Activated CD8-positive, alpha-beta memory T cell treated with anti-CD3 and anti-CD28 coated beads for 24 hours (primary cell): Measurements from ENCODE around the gene CASP10.
"Not testable (repeated sequence)": the region's sequence is repeated elsewhere in the genome, so short reads cannot be mapped to it uniquely, and the experiment has no call there.

ENCODE experiments used
- DNase-seq: peaks from one replicate; pipeline ENCODE4 v3.0.0-alpha.2; 2020

CASP10 gene

GRCh38 chr2:201156640-201157039 lies 26.3 kb upstream of the CASP10 start:
- DNase-seq: no peak

GRCh38 chr2:201157694-201158093 lies 25.2 kb upstream of the CASP10 start:
- no peak for DNase-seq

DNA sequence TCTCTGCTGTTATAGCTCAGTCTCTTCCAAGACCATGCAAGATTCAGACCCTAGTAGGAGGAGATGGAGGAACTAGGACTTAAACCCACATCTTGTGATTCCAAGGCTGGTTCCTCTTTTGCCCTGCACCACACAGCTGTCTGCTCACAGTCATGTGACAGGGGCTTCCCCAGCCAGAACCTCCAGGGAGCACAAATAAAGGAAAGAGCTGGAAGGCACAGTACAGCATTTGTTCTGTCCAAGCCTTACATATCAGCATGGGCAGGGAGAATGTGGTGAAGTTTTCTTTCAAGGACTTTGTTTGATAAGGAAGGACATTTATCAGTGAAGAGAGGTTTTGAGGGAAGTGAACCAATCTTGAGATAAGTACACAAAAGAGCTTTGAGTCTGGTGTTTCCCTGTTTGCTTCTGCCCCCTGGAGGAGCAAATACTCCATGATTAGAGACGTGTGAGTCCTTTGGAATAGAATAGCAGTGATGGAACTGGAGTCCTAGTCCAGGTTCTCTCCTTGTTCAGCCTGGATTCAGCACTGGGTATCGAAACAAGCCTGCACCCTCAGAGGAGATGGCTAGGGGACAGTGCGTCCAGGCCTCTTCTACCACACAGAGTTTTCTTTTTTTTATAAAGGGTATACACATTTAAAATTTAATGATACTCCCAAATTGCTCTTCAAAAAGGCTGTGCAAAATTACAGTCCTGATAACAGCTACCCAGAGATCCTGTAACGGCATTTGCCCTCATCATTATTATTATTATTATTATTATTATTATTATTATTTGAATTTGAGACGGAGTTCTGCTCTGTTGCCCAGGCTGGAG lies 24.6 kb upstream of the CASP10 start:
- DNase-seq: no peak

GRCh38 chr2:201164166-201164565 lies 18.8 kb upstream of the CASP10 start:
- DNase-seq: no peak

- DNase-seq: no peak
Measured at GRCh38 chr2:201167546-201167945, 15.4 kb upstream of the CASP10 start.

DNA sequence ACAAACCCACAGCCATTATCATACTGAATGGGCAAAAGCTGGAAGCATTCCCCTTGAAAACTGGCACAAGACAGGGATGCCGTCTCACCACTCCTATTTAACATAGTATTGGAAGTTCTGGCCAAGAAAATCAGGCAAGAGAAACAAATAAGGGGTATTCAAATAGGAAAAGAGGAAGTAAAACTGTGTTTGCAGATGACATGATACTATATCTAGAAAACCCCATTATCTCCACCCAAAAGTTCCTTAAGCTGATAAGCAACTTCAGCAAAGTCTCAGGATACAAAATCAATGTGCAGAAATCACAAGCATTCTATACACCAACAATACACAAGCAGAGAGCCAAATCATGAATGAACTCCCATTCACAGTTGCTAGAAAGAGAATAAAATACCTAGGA lies 14.4 kb upstream of the CASP10 start:
- not testable (repeated sequence) for DNase-seq

GRCh38 chr2:201171259-201171814 lies 11.6 kb upstream of the CASP10 start:
- DNase-seq: no peak

GRCh38 chr2:201172279-201172678 lies 10.7 kb upstream of the CASP10 start:
- no peak for DNase-seq

DNA sequence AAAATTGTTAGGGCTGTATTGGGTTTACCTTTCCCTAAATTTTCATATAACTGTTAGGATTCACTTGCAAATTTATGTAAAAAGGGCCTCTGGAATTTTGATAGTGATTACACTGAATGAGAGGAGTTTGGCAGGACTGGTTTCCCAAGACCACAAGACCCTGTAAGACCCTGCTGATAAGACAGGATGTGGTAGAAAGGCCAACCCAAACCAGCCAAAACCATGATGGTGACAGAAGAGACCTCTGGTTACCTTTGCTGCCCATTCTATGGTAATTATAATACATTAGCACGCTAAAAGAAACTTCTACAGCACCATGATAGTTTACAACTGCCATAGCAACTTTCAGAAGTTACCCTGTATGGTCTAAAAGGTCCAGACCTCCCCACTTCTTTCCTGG lies 8.3 kb upstream of the CASP10 start:
- DNase-seq: no peak

DNA sequence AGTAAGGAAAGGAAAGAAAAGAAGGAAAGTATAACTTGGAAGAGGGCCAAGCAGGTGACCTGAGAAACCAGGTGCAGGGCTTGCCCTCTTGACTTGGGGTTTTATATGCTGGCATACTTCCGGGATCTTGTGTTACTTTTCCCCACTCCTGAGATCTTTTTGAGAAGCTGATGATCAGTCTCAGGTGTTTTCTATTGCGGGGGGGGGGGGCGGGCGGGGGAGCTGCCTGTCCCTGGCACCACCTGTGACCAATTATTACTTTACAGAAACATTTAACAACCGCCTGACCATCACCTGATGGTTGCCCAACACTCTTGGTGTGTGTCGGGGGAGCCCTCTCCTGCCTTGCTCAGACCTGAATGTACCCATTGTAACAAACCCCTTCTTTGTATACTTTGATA lies 6.9 kb upstream of the CASP10 start:
- DNase-seq: no peak

DNA sequence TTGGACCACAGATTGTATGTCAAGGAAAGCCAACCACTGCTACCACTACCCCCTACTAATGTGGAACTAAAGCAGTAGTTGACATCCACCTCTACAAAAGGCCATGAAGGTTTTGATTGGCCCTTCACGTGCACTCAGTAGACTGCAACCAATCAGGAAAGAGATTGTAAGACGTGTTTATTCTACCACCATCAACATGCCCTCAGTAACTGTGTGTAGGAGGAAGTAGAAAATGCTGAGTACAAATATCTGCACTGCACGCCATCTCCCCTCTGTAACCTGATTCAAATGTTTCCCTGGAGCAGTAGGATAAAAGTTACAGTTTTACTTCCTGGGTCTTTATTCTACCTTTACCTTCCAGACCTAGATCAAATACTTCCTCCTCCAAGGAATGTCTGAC lies 2.9 kb upstream of the CASP10 start:
- no peak for DNase-seq

GRCh38 chr2:201183365-201183727 lies 405 bp downstream of the CASP10 start:
- no peak for DNase-seq

GRCh38 chr2:201183835-201184234 lies 894 bp downstream of the CASP10 start:
- DNase-seq: not testable (repeated sequence)

- DNase-seq: not testable (repeated sequence)
Measured at GRCh38 chr2:201184248-201184647, 1.3 kb downstream of the CASP10 start.

- no peak for DNase-seq
Measured at GRCh38 chr2:201185863-201186262, 2.9 kb downstream of the CASP10 start.

DNA sequence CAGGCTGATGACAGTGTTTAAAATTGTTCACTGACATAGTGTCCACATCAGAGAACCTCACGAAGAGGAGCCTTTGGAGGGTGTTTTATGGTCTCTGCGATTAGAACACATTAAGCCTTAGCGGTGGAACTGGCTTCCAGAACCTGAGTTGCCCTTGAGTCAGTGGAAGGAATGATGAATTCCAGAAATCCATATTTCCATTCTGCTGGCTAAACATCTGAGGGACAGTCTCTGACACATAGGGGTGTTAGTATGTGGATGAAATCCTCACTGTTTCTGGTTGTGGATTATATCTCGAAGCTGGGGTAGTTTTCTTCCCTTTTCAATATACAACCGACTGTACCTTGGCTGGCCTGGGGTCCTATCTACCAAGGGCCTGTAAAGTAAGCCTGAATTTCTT lies 4.0 kb downstream of the CASP10 start:
- DNase-seq: no peak

DNA sequence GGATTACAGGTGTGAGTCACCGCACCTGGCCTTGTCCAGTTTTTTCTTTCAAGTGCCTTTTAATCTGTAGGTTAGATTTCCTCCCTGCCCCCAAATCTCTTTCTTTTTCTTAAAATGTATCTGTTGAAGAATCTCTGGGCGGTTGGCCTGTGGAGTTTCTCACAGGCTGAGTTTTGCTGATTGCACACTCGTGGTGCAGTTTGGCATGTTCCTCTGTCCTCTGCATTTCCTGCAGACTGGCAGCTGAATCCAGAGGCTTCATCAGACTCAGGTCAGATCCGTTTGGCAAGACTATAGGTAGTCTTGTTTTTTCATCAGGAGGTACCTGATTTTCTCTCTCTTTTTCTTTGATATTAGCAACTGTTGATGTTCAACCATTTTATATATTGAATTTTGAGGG lies 5.5 kb downstream of the CASP10 start:
- no peak for DNase-seq

- DNase-seq: no peak
Measured at GRCh38 chr2:201191132-201191875, 8.4 kb downstream of the CASP10 start.

DNA sequence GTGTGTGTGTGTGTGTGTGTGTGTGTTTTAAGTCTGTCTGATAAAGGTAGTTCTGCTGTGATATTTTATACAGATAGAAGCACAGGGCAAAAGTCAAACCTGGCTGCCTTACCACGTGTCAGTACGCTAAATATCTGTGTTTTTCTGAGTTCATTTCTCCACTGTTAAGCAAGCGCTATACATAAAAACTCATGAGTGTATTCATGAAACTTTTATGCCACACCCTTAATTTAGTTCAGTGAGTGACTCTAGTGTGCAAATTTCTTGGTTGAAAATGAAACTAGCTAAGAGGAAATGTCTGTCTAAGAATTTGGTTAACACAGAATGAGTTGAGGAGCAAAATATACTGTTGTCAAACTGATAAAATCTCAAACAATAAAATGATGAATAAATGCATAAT lies 11.2 kb downstream of the CASP10 start:
- no peak for DNase-seq

DNA sequence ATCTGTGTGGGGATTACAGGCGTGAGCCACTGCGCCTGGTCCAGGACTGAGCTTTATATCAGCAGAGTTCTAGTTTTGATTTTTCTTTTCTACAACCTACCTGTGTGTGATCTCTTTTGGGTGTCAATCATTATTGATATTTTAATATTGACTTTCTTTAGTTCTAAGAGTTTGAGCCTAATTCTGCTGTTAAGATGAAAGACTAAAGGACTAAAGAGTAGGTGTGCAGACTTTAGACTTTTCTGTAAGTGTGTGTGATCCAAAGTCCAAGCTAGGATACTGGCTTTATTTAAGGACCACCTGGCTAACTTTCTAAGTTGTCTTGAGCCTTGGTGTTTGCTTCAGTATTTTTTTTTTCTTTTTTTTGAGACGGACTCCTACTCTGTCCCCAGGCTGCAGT lies 12.4 kb downstream of the CASP10 start:
- DNase-seq: no peak

- DNase-seq: no peak
Measured at GRCh38 chr2:201196003-201196402, 13.1 kb downstream of the CASP10 start.

DNA sequence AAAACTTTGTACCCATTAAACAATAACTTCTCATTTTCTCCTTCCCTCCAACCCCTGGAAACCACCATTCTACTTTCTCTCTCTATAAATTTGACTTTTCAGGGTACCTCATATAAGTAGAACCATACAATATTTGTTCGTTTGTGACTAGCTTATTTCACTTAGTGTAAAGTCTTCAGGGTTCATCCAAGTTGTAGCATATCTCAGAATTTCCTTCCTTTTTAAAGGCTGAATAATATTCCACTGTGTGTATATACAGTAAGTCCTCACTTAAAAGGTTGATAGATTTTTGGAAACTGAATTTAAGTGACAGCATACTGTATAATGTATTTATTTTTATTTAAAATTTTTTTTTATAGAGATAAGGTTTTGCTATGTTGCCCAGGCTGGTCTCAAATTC lies 13.9 kb downstream of the CASP10 start:
- no peak for DNase-seq

DNA sequence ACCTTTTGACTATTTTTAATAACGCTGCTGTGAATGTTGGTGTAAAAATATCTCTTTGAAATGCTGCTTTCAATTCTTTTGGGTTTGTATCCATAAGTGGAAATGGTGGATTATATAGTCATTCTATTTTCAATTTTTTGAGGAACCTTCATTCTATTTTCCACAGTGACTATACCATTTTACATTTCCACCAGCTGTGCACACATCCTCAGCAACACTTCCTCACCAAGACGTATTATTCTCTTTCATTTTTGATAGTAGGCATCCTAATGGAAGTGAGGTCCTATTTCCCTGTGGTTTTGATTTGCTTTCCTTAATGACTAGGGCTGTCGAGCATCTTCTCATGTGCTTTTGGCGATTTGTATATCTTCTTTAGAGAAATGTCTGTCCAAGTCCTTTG lies 14.8 kb downstream of the CASP10 start:
- no peak for DNase-seq

DNA sequence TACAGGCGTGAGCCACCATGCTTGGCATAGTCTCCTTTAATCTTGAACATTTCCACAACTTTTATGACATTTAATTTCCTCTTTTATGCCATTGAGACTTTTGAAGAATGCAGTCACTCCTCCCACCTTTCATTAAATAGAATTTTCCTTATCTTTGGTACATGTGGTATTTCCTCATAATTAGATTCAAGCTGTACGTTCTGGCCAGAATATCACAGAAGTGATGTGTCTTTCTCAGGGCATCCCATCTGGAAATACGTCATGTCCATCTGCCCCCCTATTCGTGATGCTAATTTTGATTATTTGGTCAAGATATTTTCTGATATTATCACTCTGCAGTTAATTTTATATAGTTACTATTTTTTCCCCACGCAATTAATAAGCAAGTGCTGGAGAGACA lies 16.9 kb downstream of the CASP10 start:
- DNase-seq: no peak
